Stimulated activated CD8-positive, alpha-beta memory T cell treated with anti-CD3 and anti-CD28 coated beads, Interleukin-2, amount 100 ng/mL, for 48 hours (primary cell): ENCODE results near the gene MMP20.

Source experiments
- DNase-seq, 2 donors: peaks; one replicate each; pipeline ENCODE4 v3.0.0-alpha.2; 2020; ENCODE audit warnings: low read depth in 2 of 2

The MMP20 gene

GRCh38 chr11:102560555-102561011 is 64.5 kb downstream of the MMP20 start:
- DNase-seq: no peak

- no peak for DNase-seq
These were observed 65.3 kb downstream of the MMP20 start for GRCh38 chr11:102559839-102560238.

GRCh38 chr11:102555091-102555490 is 70.0 kb downstream of the MMP20 start:
- DNase-seq: no peak

- no peak for DNase-seq
These were observed 71.3 kb downstream of the MMP20 start for GRCh38 chr11:102553835-102554282.

- DNase-seq: no peak
These were observed 72.5 kb downstream of the MMP20 start for GRCh38 chr11:102552447-102553194.

GRCh38 chr11:102552020-102552419 is 73.1 kb downstream of the MMP20 start:
- DNase-seq: no peak

GRCh38 chr11:102551169-102551781 is 73.9 kb downstream of the MMP20 start:
- no peak for DNase-seq

- no peak for DNase-seq
These were observed 78.1 kb downstream of the MMP20 start for GRCh38 chr11:102546923-102547471.

- DNase-seq: no peak
These were observed 78.7 kb downstream of the MMP20 start for GRCh38 chr11:102546427-102546826.

- DNase-seq: no peak
These were observed 79.4 kb downstream of the MMP20 start for GRCh38 chr11:102545701-102546100.

- DNase-seq: no peak
These were observed 80.5 kb downstream of the MMP20 start for GRCh38 chr11:102544594-102544993.

- DNase-seq: no peak
These were observed 85.6 kb downstream of the MMP20 start for GRCh38 chr11:102539567-102539966.

GRCh38 chr11:102538932-102539331 is 86.2 kb downstream of the MMP20 start:
- no peak for DNase-seq

GRCh38 chr11:102534261-102534872 is 90.8 kb downstream of the MMP20 start:
- DNase-seq: no peak

GRCh38 chr11:102530558-102530957 is 94.6 kb downstream of the MMP20 start, which contains the start of gene MMP7:
MMP7 (minus strand) TSS chr11:102530747; CDS start chr11:102530700, 47 bp downstream.
- DNase-seq: peak in 1 of 2 donors; percentile 2

- no peak for DNase-seq
These were observed 96.5 kb downstream of the MMP20 start for GRCh38 chr11:102528618-102529017.

GRCh38 chr11:102527684-102528083 is 97.4 kb downstream of the MMP20 start:
- no peak for DNase-seq

- DNase-seq: no peak
These were observed 98.1 kb downstream of the MMP20 start for GRCh38 chr11:102527041-102527440.
